K562 (cell line): ENCODE data around the gene CLEC17A. TPM values are rescaled to one million over a fixed set of nuclear protein-coding genes. Genes with fewer than 3 reads are reported as not detected.

ENCODE experiments used
- MTA1 ChIP-seq: fragments of 450-650 bp; IDR thresholded peaks from 2 replicates; pipeline ENCODE4 v1.6.1; 2017; ENCODE audit warnings: borderline replicate concordance
- RAD21 ChIP-seq, 2 experiments: fragments of 250-450 bp in 1 of 2; fragments of 450-650 bp in 1 of 2; sonication (Bioruptor Pico) in 1 of 2; formaldehyde crosslinking in 1 of 2; IDR thresholded peaks in 1 of 2; conservative IDR thresholded peaks in 1 of 2; 2 replicates each; pipeline versions ENCODE4 v1.4.0 to v1.8.0; 2020 to 2022; ENCODE audit warnings: mild to moderate bottlenecking in 2 of 2, moderate library complexity in 1 of 2
- ZZZ3 ChIP-seq: fragments of 450-650 bp; IDR thresholded peaks from 2 replicates; pipeline ENCODE4 v1.6.1; 2016; ENCODE audit warnings: antibody characterized with exemption, mild to moderate bottlenecking, moderate library complexity
- polyA plus RNA-seq, 8 experiments: library from polyadenylated mRNA; depleted of rRNA in 4 of 8; stranded (reverse) in 5 of 8; unstranded in 3 of 8; fragments of >200 nt; fragmentation: Nextera tagmentation in 2 of 8; fragmentation: Illumina TruSeq in 1 of 8; extraction: Ambion mirVana in 2 of 8; extraction: Trizol in 1 of 8; gene quantifications; 2 replicates each; pipeline versions ENCODE4 v1.2.1 to v1.2.3, GENCODE V29; 2011 to 2014; ENCODE audit warnings: inconsistent platforms in 1 of 8, missing spikeins in 1 of 8
- total RNA-seq, 7 experiments: library from RNA; depleted of rRNA in 6 of 7; stranded (reverse); fragments of >200 nt in 6 of 7; fragmentation: Illumina TruSeq in 2 of 7; extraction: Trizol in 2 of 7; gene quantifications; 2 replicates each; pipeline versions ENCODE4 v1.2.1 to v1.2.3, GENCODE V29; 2011 to 2021; ENCODE audit warnings: low replicate concordance in 1 of 7
- TF ChIP-seq, protein P1 (sequence below): sonication (generic); formaldehyde crosslinking; IDR thresholded peaks from 2 replicates; pipeline ENCODE4 v1.8.0; 2023; ENCODE audit warnings: missing genetic modification reagents, mild to moderate bottlenecking, borderline replicate concordance
- TF ChIP-seq, protein P2 (sequence below): fragments of 250-450 bp; sonication (Bioruptor Pico); IDR thresholded peaks from 2 replicates; pipeline ENCODE4 v1.5.0; 2021

The CLEC17A gene
- total and polyA plus RNA-seq, 9 of the 15 experiments (the other 6 are each of a cell fraction or from before 2014, with no cell fraction given) = 0.03 TPM; not detected in 8

DNA sequence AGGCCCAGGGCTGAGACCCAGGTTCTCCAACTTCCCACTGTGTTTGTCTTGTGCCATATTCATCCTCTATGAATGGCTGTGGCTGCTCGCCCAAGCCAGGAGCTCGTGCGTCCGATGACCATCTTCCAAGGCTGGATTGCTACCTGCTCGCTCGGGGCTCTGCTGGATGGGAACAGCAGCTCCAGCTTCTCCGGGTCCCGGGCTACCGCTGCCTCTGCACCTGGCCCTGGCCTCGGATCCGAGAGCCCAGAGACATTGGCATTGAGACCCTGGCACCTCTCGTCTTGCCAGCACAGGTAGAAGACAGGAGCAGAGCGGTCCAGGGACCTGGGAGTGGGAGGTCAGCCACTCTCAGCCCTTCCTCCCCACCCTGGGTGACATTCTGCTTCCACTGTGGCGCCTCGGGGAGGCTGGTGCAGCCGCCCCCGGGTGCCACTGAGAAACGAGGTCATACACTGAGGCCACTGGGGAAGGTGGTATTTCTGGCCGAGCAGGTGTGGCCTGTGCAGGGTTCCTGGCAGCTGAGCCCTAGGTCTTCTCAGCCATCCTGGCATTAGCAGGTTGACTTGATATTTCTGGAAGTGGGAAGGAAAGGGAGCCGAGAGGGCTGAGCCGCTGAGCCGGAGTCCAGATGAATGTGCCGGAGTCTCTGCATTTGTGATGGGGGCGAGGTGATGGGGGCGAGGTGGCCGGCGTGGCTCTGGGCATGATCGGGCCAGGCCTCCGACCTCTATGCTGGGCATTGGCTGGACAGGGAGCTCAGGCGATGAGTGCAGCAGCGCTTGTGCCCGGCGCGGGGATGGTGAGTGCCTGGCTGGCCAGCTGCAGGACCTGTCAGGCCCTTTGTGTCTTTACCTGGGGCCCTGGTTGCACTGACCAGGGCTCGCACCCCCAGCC, 29.6 kb upstream of the CLEC17A start (continued):
- TF ChIP-seq, protein P1, sequence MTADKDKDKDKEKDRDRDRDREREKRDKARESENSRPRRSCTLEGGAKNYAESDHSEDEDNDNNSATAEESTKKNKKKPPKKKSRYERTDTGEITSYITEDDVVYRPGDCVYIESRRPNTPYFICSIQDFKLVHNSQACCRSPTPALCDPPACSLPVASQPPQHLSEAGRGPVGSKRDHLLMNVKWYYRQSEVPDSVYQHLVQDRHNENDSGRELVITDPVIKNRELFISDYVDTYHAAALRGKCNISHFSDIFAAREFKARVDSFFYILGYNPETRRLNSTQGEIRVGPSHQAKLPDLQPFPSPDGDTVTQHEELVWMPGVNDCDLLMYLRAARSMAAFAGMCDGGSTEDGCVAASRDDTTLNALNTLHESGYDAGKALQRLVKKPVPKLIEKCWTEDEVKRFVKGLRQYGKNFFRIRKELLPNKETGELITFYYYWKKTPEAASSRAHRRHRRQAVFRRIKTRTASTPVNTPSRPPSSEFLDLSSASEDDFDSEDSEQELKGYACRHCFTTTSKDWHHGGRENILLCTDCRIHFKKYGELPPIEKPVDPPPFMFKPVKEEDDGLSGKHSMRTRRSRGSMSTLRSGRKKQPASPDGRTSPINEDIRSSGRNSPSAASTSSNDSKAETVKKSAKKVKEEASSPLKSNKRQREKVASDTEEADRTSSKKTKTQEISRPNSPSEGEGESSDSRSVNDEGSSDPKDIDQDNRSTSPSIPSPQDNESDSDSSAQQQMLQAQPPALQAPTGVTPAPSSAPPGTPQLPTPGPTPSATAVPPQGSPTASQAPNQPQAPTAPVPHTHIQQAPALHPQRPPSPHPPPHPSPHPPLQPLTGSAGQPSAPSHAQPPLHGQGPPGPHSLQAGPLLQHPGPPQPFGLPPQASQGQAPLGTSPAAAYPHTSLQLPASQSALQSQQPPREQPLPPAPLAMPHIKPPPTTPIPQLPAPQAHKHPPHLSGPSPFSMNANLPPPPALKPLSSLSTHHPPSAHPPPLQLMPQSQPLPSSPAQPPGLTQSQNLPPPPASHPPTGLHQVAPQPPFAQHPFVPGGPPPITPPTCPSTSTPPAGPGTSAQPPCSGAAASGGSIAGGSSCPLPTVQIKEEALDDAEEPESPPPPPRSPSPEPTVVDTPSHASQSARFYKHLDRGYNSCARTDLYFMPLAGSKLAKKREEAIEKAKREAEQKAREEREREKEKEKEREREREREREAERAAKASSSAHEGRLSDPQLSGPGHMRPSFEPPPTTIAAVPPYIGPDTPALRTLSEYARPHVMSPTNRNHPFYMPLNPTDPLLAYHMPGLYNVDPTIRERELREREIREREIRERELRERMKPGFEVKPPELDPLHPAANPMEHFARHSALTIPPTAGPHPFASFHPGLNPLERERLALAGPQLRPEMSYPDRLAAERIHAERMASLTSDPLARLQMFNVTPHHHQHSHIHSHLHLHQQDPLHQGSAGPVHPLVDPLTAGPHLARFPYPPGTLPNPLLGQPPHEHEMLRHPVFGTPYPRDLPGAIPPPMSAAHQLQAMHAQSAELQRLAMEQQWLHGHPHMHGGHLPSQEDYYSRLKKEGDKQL (CRISPR knock-in tag) = no peak
- TF ChIP-seq ZZZ3 = no peak
- TF ChIP-seq, protein P2, sequence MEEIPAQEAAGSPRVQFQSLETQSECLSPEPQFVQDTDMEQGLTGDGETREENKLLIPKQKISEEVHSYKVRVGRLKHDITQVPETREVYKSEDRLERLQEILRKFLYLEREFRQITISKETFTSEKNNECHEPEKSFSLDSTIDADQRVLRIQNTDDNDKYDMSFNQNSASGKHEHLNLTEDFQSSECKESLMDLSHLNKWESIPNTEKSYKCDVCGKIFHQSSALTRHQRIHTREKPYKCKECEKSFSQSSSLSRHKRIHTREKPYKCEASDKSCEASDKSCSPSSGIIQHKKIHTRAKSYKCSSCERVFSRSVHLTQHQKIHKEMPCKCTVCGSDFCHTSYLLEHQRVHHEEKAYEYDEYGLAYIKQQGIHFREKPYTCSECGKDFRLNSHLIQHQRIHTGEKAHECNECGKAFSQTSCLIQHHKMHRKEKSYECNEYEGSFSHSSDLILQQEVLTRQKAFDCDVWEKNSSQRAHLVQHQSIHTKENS (CRISPR knock-in tag) = no peak
- no peak for TF ChIP-seq RAD21 (CRISPR knock-in tag; conservative IDR thresholded peaks at IDR 0.05 in 1 of 2, IDR thresholded peaks at IDR 0.05 in 1 of 2)
- no peak for TF ChIP-seq MTA1
